Activated T-cell treated with anti-CD3 and anti-CD28 coated beads, Interleukin-2, amount 50 U/mL, for 1 hour (primary cell): ENCODE results near the gene PROX2.

ENCODE experiments used
- DNase-seq: peaks from one replicate; pipeline ENCODE4 v3.0.0-alpha.2; 2020

Gene PROX2

DNA sequence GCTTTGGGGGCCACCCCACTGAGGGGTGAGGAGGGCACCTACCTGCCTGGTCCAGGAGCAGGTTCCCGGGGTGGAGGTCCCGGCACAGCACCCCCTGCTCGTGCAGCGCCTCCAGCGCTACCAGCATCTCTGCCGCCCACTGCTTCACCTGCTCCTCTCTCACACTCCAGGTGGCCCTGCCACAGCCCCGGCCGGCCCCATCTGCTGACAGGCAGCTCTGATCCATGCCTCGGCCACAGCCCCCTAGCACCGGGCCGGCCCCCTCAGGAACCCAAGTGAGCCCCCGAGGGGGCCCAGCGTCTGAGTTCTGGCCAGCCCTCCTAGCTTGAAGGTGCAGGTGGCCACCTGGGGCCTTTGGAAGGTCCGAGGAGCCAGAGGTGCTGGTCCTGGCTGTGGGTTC is 33.6 kb upstream of the PROX2 start:
- DNase-seq: no peak

DNA sequence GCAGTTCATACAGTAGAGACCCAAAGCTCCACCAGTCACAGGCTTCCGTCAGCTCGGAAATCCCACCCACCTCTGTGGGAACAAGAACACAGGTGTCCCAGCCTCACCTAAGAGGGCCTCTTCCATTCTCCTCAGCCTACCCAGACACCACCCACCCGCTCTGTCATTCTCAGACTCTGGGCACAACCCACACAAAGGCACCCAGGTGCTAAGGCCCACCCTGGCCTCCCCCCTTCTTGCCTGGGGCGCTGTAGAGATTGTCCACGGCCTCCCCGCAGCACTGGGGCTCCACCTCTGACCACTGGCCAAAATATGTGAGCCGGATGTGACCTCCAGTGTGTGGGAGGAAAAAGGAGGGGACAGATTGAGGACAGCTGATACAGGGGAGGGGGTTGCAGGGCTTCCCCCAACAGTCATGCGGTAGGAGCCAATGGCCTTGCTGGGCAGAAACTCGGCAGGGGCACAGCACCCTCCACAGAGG is 33.0 kb upstream of the PROX2 start:
- DNase-seq: no peak

DNA sequence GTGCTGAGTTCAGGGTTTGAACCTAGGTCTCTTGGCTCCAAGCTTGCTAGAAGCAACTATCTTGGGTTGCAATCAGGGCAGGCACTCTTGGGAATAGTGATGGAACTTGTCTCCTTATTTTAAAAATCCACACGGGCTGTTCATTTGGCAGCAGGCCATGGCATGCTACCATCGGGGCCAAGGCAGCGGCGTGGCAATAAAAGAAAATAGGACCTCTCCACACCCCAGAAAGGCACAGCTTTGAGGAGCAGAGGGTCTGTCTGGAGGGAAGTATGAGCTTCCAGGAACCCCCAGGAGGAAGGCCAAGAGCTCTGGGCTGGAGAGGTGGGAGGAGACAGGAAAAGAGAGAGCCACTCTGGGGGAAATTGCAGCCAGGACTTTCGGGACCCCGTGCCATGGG is 31.8 kb upstream of the PROX2 start:
- DNase-seq: no peak

DNA sequence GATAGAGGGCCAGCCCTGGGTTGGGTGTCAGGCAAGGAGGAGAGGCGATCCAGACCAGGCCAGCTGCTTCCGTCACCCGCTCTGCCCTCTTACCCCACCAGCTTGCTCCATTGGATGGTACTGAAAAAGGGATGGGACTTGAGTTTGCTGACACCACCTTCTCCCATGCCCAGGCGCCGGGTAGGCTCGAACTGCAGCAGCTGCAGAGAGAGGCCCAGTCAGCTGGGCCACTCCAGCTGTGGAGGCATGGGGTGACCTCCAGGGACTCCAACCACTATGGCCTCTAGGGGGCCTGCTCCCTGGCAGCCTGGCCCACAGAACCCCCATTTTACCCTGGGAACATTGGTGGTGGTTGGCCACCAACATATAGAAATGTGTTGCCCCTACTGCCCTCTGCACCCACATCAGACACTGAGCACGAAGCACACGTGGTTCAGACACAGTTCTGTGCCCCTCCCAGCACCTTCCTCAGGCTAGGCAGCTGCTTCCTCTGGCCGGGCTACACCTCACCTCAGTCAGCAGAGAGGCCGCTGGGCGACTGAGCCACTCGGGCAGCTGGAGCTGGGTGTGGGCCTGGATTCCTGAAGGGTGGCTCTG is 31.1 kb upstream of the PROX2 start:
- no peak for DNase-seq

DNA sequence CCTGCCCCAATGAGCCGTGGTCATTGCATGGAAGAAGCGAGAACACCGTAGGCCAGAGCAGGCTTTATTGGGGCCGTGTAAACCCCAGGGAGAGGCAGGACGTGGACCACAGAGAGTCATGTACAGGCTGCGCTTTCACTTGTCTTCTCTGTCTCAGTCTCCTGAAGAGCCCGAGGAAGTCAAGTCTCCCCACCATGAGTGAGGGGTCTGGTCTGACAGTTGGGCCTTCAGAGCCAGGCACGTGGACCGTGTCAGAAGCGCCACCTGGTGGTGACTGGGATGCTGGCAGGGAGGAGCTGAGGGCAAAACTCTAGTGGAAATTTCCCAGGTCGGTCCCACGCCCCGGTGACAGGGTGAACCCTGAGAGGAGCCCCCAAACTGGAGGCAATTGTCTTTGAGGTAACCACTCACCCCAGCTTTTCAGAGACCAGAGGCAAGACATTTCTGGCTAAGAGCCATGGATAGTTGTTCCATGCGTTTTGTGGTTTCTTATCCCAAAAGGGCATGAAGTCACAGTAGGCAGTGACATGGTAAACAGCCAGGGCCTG is 29.7 kb upstream of the PROX2 start:
- DNase-seq: peak; percentile 85

DNA sequence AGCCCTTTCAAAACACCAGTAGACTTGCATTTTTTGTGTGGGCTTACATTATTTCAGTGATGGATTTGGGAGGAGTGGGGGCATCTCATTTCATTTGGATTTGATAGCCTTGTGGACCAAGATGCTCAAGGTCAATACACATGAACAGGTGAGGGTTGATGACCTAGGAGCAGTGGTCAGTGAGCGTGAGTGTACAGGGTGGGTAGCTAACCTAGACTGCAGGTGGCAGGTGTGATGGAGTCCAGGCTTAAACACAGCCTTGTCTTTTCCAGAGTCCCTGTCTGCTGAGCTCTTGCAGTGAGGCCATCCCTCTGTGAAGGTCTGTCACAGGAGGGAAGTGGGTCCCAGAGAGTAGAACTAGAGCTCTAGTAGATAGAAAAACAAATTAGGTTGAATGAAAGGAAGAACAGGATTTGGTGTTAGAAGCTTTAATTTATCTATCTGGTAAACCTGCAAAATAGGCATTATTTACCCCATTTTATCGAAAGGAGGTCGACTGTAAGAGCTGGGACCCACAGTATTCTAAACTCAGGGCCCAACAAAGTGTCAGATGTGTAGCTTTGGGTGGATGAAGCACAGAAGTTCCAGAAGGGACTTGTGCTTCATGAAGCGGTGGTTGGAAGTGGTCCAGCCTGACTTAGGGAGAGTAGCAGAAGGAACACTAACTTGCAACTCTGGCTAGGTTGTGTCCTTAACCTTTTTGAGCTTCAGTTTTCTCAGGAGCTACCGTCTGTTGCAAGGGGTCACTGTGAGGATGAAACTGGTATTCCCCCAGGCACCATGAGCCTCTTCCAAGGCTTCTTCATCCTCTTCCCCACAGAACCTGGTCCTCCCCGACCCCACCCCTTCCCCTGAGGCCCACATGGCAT is 28.9 kb upstream of the PROX2 start:
- no peak for DNase-seq

DNA sequence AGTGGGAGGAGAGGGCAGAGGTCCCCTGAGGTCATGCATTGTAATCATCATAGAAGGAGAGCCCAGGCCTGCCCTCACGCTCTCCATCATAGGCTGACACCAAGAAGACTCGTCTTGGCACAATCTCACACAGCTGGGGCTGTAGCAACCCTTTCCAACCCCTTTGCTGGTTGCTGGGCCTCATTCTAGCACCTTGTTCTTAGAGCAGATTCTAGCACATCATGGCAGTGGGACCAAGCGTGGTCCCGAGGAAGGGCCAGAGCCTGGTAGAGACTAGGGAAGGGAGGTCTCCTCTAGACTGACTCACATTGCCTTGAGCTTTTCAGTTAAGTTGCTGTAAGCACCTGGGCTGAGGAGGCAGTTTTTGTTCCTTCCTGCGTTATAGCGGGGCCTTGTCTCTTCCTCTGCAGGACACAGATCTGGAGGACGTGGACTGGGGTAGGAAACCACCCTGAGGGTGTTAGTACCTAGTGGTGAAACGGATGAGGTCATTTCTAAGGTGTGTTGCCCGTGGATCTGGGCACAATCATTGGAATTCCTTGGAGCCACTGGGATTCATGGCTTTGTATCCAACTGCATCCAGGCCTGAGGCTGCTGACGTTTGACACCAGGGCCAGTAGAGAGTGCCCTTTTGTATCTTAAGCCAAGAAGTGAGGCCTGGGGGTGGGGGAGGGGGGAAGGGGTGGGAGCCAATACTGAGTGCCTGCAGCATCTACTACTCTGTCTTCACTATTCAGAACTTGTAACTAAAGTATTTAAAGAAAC is 27.2 kb upstream of the PROX2 start:
- no peak for DNase-seq

DNA sequence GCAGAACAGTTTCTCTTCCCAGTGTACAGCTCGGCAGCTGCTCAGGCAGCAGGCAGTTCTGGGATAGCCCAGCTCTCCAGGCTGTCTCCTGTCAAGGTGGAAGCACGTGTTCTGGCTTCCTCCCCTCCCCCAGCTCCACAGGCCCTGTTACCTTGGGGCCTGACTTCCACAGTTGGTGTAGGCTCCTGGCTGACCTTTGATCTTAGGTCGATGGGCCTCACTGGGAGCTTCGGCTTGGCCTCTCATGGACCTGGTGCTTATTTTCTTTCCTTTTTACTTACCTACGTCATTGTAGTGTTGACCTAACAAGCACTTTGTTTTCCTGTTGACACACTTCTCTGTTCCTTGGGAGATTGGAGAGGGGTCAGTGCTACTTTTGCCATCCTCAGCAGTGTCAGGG is 22.7 kb upstream of the PROX2 start:
- no peak for DNase-seq

DNA sequence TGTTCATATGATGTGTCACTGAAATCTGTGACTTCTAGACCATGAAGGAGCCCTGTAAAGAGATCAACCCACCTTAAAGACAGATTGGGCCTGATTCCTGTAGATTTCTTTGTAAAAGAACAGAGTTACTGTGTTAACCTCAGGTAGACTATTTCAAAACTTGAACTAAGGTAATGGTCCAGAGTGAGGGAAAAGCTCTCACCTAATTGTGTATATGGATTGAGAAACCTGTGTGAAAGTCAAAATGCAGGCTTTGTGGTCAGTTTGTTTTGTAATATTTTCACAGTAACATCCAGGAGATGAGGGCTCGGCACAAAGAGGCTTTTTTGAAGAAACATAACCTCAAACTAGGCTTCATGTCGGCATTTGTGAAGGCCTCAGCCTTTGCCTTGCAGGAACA is 22.1 kb upstream of the PROX2 start:
- no peak for DNase-seq

DNA sequence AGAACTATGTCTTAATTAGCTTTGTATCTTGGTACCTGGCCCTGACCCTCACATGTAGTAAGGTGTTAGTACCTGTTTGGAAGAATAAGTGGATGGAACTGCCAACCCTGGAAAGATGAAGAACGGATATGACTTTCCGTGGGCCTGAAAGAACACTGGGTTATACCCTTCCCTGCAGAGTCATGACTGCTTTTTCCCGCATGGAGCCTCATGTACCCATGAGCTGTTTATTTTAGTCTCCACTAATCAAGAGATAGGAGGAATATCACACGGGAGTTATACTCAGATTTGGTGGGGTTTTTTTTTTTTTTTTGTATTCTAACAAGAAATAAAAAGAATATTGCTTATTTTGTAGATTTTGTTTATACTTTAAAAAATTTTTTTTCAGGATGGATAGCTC is 21.7 kb upstream of the PROX2 start:
- no peak for DNase-seq

DNA sequence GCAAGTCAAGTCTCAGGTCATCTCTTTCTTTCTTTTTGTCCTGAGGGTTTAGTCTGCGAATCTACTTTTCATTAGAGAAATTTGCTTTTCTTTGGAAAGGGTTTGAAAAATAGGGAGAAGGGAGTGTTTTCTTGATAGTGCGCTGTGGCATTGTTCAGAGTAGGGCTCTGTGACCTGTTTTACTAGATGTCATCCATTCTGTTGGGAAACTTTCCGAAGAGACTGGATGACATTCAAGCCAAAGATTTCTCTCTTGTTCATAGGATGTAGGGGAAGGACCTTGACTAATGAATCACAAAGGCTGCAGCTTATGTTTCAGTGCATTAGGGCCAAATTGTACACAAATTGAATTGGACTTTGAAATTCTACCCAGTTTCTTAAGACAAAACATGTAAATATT is 20.5 kb upstream of the PROX2 start:
- DNase-seq: no peak

DNA sequence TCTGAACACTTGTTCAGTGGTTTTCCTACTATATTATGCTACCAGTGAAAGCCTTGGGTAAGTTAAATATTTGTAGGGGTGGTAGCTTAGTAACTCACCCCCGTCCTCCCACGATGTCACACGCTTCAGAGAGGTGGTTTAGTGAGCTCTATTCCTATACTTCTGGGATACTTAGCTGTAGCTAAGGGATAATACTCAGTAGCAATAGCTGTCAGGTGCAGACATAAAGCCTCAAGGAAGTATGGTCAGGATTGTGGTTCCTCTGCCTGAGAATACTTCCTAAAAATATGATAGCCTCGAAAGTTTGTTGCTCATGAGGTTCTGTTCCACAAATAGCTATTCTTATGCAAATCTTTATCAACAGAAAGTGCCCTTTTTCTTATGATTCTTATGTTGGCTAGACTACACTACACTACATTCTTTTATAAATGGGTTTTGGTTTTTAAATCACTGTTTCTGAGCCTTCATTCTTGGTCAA is 17.7 kb upstream of the PROX2 start:
- DNase-seq: no peak

DNA sequence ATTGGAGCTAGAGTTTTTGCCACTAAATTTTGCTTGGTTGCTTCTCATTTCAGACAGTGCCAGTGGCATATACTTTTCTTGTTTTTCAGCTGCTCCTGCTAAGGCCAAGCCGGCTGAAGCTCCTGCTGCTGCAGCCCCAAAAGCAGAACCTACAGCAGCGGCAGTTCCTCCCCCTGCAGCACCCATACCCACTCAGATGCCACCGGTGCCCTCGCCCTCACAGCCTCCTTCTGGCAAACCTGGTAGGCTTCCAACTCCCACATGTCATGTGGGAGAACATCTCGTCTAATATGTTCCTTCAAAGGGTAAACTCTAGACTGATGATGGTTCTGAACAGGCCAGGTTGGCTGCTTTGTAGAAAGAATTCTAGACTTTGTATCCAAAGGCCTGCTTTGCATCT is 16.8 kb upstream of the PROX2 start:
- DNase-seq: no peak

DNA sequence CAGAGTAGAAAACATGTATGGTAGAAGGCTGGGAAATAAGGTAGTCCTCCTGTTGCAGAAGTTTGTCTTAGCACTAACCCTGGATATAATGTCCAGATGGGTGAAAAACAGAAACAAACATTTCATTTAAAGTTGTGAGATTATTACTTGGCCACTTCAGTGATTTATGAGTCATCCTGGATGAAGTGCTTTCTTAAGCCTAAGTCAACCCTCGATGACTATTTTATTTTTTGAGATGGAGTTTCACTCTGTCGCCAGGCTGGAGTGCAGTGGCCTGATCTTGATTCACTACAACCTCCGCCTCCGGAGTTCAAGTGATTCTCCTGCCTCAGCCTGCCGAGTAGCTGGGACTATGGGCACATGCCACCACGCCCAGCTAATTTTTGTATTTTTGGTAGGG is 15.9 kb upstream of the PROX2 start:
- DNase-seq: no peak

DNA sequence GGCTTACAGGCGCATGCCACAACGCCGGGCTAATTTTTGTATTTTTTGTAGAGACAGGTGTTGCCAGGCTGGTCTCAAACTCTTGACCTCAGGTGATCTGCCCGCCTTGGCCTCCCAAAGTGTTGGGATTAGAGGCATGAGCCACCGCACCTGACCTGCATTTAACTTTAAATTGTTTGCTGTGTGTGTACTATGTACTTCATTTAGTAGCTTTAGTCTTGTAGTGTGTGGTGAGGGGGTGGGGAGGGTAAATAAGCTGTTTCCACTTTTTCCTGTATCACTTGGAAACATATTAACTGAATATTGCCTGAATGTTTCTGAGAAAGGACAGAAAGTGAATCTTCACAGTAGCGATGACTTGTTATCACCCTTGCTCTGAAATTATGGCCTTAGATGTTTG is 14.3 kb upstream of the PROX2 start:
- no peak for DNase-seq

DNA sequence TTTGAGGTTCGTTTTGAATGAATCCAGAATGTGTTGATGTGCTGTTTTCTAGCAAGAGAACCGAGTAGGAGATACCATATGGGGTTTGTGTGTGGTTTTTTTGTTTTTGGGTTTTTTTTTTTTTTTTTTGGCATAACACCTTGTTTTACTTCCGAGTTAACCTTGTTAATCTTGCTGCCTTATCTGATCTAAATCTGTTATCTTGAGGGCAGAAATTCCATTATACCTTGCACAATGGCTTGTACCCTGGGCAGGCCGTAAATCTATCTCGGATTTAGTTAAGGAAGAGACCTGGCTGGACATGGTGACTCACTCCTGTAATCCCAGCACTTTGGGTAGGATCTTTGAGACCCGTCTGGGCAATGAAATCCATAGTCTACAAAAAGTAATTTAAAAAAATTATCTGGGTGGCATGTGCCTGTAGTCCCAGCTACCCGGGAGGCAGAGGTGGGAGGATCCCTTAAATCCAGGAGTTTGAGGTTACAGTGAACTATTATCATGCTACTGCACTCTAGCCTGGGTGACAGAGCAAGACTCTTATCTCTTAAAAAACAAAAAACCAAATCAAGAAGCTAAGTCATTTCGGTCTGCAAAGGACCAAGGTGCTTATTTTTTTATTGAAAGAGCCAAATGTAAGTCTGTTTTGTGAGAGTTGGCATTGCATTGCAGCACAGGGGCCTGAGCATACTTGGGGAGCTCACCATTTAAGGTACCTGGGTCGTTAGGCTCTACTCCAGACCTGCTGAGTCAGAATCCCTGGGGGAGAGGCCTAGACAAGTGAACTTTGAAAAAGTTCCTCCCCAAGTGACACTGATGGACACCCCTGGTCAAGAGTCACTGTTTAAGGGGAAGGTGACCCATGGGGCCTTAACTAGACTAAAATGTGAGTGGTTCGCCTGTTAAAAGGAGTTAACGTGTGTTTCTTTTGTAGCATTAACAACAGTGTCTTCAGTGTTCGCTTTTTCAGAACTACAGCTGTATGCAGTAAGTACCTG is 12.5 kb upstream of the PROX2 start:
- DNase-seq: no peak

DNA sequence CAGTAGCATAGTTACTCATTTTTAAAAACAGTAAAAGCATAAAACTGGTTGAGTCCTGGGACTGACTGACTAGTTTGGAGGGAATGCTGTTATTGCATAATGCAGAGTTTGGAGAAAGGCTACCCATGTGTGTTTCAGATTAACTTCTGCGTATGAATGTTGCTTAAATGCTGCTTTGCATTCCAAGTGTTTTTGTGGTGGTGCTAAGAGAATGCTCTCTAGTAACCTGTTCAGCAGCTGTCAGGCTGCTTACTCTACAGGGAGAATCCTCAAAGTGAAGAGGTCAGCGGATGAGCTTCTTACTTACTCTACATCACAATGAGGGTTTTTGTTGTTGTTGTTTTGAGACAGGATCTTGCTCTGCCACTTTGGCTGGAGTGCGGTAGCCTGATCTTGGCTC is 10.1 kb upstream of the PROX2 start:
- DNase-seq: no peak

DNA sequence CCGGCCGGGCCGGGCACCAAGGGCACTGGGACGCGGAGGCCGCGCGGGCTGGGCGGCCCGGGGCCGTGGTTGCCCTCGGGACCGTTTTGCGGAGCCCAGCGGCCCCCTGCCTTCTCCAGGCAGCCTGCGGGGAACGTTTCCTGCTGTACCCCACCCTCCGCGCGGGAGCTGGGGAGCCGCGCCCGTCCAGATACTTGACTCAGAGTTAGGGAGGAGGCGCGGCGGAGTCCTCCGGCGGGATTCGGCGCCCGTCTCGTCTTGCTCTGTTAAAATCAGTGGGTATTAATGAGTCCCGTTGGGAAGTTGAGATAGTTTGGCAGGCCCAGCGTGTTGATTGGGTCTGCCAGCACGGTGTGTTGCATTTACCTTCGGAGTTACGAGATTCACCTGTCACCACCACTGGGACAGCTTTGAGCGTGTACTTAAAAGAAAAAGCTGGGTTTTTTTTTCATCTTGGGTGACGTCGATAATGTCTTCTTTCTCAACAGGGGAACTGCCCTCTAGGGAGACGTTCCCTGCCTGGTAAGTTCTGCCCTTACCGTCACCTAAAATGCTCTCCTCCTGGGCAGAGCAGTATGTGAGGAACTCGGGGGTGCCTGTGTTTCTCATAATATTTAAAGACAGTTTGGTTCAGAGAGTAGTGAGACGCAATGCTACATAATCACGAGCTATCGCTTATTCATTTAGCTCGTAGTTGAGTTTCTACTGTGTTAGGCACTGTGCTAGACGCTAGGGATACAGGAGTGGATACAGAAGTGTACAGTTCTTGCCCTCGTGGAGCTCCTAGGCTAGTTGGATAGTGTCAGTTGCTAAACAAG is 6.4 kb upstream of the PROX2 start:
- DNase-seq: peak; percentile 73

DNA sequence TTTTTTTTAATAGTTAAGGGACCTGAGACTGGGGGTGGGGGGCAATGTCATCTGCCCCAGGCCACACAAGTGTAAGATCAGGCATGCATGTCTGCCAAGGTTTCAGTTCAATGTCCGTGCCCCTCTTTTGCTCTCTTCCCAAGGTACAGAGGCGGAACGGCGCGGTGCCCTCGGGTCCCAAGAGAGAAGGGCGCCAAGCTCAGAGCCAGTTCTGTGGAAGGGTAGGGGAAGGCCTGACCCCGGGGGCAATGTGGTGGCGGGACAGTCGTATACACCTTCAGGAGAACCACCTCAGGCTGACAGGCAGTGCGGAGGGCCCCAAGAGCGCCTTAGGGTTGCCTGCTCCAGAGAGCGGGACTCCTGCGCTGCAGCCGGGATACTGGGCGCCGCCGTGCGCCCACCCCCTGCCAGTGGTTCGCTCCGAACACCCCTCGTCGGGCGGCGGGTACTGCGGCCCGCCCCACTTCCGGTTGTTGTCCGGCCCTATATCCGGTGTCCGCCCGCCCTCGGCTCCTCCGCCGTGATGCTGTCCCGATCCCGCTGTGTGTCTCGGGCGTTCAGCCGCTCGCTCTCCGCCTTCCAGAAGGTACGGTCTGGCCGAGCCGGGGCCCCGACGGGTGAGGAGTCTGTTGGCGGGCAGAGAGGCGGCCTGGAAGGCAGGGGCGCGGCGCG is 5.6 kb upstream of the PROX2 start, which contains the start of gene DLST:
Gene DLST, plus strand, starts transcription at position 486 of the 672 bp plus-strand sequence. Its CDS starts 38 bp downstream, at position 524.
- DNase-seq: peak; percentile 91

DNA sequence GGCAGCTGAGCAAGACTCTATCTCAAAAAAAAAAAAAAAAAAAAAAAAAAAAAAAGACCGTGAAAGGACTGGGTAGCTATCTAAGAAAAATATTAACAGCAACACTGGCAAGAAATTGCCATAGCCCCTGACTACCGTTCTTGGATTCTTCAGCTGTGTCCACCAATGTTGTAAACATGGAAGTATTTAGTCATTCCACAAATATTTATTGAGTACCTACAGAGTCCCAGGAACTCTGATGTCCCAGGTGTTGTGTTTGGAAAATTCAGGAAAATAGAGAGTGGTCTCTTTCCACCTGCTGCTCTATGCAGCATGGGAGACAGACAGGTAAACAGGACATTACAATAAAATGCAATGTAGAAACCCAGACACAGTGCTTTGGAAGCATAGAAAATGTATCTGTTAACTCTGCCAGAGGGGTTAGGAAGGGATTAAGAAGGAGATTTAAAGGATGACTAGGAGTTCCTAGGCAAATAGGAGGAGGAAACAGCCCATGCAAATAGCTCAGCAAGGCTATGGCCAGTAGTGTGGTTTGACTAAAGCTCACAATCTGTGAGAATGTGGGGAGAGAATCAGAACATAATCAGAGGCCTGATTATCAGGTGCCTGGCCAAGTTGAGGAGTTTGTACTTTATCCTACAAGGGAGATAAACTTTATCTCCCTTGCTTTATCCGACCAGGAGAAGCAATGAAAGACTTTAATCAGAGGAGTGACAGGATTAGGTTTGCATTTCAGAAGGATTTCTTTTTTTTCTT is 3.7 kb upstream of the PROX2 start:
- DNase-seq: no peak
